Cerebellar cortex (tissue), 1 donor: ENCODE measurements around the gene HOXA11.

Experiments used
- DNase-seq: peaks from one replicate; pipeline ENCODE4 v3.0.0-alpha.2; 2015; ENCODE audit warnings: low spot score

HOXA11 gene

DNA sequence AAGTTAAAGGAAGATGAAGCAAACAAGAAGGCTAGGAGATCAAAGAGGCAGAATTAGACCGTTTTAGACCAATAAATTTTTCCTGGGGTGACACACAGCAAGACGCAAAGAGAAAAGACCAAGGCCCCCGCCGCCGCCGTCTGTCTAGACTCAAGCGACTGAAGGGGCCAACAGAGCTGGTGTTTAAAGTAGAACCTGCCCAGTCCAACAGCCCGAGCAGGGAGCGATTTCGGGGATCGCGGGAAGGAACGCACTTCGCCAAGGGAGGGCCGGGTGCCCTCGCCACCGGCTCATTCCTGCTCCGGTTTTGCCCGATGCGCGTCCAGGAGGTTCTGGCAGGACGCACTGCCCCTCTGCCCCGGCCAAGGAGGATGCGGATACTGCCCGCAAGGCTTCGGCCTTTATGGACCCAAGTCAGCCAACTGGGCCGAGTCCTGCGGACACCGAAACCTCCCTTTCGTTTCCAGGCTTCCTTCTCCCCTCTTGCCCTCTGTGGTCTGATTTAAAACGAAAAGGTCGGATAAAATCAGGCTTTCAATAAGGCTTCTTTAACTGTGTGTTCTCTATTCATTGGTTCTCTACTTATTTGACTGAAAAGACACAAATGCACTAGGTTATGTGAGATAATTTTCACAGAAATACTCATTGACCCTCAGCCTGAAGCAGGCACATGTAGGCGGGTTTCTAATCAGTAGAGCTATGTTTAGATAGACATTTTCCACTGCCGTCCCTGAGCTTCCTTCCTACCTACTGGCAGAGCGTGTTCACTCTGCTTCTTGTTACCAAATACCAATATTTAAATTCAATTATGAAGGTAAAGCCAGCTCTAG is 26.4 kb downstream of the HOXA11 start:
- no peak for DNase-seq

DNA sequence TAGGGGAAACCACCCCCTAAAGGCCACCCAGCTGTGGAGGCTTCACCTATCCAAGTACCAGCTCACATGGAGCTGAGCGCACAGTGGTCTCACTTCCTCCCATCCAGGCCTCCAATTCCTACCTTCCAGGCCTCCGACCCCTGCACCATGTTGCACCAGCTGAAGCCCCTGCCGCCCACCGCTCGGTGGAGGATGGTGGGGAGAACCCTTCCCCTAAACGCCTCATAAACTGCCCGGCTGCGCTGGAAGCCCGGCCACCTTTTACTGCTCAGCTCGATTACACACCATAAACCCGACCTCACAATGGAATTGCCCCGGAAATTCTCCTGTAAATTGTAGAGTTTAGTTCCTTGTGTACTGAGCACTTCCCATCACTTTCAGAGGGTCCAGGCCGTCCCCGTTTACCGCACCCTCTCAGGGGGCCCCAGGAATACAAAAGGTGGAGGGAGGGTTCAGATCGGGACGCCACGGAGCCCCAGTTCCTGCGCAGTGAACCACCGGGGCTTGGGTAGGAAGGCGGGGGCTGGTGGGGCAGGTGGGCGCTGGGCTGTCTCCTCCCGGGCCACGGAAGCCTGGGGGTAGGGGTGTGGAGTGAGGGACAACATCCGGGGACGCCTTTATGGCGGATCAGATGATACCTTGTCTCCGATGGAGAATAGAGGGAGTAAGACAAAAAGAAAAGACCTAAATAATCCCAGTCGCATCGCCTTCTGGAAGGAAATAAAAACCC is 27.2 kb downstream of the HOXA11 start:
- DNase-seq = no peak

DNA sequence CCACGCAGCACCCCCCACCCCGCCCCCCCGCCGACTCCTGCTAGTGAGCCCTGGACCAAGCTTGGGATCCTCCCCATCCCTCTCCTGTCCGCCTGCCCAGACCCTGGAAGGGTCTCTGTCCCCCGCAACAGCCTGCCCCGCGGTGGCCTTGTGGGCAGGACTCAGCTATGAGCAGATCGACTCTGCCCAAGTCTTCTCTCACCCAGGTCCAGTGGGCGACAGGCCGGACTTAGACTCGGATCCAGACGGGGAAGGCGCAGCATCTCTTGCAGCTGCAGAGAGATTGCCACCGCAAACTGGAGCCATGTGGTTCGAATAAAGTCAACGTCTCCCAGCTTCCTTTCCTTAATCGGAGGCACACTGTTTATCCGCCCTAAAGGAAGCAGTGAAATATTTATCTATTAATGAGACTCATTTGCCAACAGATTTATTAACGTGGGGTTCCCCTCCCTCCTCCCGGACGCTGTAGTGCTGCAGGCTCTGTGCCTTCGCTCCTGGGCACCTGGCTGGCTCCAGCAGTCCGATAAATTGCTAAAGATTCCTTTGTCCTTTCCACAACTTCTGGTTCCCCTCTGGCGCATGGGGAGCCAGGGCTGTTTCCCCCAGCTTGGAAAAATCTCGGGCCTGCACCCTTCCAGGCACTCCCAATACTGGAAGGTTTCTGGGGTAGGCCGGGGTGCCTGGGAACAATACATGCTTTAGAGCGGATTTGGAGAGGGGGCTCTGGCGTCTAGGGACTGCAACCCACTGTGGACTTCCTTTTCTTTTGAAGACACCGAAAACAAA is 27.9 kb downstream of the HOXA11 start:
- DNase-seq = no peak

DNA sequence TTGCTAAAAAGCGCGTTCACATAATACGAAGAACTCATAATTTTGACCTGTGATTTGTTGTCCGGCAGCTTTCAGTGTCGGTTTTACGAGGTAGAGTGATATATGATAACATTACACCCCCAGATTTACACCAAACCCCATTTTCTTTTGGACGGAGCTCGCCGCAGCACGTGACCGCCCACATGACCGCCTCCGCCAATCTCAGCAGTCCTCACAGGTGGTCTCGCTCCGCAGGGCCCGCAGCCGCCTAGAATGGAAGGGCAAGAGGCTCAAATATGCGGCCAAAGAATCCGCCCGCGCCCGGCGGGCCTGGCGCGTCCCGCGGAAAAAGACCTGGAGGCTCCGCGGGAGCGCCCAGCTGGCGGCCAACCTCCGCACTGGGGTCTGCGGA is 28.5 kb downstream of the HOXA11 start, which contains the start of gene HOXA7:
Gene HOXA7 (minus strand): TSS at position 168 of the 391 bp plus-strand sequence. CDS start 130 bp downstream, at position 38.
- DNase-seq = peak; percentile 70

DNA sequence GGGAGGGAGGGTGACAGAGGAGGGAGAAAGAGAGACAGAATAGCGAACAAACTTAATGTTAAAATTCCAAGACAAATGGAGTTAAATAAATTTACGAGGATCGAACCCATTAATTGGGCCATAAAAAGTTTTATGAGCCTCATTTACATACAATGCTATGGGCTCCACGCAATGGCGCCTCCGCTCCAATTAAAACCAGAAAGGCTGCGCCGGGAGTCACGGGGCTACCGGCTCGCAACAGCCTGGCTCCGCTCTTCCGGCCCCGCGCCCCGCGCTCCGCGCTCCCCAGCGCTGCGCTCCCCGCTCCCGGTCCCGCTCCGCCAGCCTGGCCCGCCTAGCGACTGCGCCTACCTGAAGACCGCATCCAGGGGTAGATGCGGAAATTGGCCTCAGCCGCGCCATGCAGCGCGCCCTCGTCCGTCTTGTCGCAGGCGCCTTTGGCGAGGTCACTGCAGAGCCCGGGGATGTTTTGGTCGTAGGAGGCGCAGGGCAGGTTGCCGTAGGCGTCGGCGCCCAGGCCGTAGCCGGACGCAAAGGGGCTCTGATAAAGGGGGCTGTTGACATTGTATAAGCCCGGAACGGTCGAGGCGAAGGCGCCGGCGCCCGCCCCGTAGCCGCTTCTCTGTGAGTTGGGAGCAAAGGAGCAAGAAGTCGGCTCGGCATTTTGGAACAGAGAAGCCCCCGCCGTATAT is 29.1 kb downstream of the HOXA11 start:
- DNase-seq = no peak

DNA sequence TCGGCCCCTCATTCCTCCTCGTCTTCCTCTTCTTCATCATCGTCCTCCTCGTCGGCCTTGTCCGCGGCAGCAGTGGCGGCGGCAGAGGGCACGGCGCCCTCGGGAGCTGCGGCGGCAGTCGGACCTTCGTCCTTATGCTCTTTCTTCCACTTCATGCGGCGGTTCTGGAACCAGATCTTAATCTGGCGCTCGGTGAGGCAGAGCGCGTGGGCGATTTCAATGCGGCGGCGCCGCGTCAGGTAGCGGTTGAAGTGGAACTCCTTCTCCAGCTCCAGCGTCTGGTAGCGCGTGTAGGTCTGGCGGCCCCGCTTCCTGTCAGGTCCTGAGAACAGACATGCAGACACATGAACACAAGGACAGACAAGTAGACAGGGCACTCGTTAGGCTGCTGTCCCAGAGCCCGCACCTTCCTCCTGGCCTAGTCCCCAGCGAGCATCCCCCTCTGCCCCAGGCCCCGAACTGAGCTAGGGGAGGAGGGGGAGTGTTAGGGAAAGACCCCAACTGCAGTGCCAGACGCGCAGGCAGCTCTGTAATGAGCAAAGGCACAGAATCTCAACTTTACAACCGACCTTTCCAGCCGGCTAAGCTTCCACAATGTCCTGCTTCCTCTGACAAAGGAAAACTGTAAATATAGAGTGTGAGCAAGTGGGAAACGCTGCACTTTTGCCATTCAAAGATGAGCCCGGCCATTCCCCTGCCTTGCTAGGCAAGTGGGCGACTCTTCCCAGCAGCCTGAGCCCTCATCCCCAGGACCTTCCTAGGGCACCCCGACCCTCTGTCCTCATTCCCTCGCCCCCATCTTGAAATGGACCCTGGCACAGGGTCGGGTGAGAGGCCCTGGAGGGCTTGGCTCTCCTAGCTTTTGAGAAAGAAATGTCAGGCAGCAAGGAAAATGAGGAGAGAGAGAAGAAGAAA is 29.9 kb downstream of the HOXA11 start:
- DNase-seq = no peak

DNA sequence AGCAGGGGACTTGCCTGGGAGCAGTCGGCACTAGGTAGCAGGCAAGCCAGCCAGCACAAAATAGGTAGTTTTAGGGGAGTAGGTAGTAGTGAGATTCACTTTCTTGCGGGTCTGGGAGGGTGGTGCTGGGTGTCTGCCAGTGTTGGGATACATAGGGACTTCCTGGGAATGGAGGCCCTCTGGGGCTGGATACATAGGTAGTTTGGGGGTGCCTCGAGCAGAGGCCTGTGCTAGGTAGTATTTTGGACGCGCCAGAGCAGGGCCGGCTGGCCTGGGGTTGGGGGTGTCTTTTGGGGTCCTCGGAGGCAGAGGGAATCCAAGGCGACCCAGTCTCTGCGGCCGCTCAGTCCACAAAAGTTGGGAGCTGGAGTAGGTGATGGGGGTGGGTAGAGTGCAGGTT is 30.7 kb downstream of the HOXA11 start:
- no peak for DNase-seq

DNA sequence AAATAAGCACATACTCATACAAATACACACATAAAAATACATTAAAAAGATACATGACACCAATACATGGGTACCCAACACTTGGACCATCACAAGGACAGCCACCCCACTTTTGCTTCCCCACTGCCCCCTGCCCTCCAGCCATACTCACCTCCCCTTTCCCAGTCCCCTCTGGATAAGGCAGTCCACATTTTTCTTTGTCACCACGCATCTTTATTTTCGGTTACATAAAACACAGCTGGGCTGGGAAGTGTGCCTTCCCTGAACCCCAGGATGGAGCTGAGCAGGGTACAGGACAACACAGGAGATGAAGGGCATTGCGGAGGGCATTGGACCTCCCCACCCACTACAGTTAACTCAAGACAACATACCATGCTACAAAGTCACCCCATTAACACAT is 31.5 kb downstream of the HOXA11 start:
- DNase-seq = no peak

DNA sequence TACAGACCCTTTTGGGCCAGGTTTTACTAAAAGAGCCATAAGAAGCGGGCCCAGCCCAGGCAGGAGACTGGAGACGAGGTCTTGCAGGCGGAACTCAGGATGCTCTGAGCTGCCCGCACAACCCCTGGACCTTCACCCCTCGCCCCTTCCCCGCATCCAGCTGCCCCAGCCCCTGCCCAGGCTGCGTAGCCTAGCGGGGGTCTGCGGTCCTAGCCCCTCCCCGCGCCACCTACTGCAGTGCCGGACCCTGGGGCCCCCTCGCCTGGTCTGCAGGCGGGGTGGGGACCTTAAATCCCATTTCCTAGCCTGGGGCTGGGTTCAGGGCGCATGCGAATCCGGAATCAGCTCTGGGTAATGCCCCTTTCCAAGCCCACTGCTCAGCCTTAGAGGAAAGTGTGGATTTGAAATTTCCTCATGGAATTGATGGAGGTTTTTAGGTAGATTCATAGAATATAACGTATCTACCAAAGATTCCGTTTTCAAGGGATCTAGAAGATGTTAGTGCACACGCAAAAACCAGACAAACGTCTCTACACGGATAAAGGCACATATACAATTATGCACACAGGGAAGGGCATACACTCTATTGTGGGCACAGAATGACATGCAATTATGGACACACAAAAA is 32.1 kb downstream of the HOXA11 start:
- no peak for DNase-seq

DNA sequence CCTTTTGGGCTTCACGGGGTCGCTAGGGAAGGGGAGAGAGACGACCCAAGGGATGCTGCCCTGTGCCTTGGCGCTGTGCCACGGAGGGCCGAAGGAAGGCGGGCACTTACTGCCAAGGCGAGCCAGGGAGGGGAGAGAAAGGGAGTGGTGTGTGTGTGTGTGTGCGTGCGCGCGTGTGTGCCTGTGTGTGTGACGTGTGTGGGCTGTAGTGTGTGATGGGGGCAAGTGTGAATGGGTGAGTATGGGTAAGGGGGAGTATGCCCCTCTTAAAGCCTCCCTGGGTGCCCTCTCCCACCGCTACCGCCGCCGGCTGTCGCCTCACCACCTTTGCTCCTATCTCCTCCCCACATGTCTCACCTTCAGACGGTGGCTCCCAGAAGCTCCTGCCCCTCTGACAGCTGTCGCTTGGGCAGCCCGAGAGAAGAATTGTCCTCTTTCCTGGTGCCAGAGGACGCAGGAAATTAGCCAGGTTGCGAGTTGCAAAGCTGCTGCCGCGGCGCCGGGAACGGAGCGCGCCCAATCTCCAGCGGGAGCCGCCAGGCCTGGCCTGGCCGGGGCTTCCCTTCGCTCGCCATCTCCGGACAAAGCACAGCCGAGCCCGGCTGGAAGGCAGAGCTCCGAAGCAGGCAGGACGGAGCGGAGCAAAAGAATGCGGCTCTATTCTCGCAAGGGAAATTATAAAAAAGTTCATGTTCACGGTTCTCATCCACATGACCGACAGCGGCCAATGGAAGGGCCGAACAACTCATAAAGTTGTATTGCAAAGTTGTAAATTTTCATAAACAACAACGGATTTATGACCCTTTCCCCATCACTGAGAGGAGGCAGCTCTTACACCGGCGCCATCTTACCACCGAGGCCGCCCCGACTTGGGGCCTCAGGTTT is 32.9 kb downstream of the HOXA11 start, which contains the start of gene HOXA3:
Gene HOXA3 (minus strand): TSS at position 653 of the 885 bp plus-strand sequence. CDS start 41,943 bp downstream, outside the sequence.
- no peak for DNase-seq

DNA sequence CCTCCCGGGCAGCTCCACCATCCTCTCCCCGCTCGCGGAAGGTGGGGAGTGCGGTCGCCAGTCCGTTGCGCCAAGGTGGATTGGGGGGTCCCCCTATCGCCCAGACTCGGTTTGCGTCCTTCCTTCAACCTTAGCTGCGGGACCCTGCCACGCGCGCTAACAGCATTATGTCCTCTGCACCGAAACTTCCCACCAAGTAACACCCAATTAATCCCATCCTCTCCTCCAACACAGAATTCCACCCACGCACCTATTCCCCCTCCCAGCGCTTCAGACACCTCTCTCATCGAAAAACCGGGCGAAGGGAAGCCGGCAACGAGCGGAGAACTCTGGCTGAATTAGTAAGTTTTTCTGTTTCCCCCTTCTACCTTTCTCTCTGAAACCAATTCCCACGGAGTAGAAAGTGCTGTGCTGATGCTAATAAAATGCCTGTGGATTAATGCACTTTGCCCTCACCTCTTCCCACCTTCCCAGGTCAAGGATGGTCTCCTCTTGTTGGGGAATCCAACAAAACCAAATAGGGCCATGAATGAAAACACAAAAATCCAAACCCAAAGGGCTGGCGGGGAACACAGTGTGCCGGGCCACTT is 33.6 kb downstream of the HOXA11 start:
- no peak for DNase-seq

DNA sequence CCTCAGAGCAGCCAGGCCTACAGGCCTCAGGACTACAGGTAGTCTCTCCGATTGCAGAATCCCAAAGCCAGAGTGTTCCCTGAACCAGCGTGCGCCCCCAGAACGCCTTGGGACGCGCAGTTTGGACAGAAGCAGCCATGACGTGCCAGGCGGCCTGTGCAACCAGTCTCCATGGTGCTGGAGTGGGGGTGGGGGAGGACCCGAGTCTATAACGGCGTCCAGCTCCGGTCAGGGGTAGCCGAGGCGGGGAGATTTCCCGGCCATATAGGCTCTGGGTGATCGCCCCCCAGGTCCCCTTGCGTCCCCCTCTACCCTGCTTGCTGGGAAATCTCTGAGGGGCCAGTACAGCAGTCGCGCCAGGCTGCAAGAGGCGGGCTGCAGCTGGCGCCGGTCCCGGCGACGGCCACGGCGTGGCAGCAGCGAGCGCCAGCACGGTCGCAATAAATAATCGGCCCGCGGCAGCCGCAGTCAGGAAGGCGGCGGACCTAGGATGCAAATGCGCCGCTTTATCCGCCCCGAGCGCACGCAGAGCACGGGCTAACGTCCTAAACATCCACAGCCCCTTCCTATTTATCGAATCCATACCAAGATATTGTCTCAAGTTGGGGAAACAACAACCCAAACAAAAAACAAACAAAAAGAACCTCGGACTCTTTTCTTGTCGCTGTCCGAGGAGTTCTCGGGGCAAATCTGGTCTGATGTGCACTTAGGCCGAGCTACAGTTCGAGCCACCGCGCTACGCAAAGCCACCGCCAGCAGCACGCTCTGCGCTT is 34.3 kb downstream of the HOXA11 start:
- no peak for DNase-seq

DNA sequence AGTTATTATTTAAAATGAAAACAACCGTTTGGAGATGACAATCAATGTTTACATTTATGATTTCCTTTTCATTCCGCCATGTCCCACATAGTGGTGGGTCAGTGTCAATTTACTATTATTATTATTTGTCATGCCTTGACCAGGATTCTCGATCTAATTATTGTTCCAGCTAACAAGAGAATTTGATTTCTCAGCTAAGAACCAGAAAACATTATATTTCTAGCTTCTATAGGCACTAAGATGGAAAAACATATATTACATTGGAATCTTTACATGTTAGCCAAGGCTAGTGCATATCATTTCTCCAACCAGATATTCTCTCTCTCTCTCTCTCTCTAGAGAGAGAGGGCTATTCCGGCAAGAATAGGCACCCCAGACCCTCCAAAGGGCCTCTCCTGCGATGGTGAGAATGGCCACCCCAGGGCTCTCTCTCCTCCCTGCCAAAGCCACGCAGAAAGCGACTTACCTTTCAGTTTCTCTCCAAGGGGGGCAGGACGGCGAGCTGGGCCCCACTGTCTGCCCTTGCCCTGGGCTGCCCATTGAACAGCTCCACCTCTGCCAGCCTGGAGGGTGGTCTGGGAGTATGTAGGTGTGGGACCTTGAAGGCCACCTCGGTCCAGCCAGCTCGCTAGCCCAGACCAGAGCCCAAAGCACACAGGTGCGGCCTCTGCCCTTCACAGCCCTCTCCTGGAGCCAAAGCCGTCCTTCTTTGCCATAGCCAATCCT is 35.0 kb downstream of the HOXA11 start:
- no peak for DNase-seq

DNA sequence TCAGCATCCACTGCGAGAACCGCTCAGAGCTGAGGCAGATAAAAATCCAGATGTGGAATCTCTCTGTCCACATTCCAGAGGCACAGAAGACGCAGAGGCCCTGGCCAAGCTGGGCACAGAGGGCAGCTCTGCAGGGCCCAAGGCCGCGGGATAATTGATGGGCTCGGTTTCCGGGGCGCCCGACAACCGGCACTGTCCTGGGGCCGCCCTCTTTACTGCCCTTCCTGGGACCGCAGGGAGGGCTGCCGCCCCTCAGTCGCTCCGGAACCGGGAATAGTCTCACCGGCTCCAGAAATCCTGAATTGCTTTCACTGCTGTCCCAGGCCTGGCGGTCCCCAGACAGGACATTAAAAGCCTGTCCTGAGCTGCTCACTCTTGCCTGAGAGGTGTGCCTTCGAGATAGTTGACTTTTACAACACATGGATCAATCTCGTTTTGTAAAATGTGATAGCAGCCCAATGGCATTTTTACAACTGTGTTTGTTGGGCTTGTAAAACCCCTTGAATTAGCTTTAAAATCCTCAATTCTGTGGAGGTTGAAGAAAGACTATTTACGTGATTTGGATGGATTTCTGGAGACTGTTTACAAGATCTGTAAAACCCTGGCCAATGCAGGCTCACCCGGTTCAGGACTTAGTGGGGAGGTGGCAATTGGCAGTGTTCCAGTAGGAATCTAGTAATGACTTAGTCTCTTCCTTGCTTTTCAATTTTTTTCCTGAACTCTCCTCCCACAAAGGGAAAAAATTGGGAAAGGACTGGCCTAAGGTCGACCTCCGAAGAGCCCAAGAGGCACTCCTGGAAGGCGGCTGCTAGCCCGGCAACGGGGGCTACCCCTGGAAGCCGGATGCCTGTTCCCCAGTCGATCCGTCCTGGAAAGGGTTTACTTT is 36.0 kb downstream of the HOXA11 start:
- no peak for DNase-seq

DNA sequence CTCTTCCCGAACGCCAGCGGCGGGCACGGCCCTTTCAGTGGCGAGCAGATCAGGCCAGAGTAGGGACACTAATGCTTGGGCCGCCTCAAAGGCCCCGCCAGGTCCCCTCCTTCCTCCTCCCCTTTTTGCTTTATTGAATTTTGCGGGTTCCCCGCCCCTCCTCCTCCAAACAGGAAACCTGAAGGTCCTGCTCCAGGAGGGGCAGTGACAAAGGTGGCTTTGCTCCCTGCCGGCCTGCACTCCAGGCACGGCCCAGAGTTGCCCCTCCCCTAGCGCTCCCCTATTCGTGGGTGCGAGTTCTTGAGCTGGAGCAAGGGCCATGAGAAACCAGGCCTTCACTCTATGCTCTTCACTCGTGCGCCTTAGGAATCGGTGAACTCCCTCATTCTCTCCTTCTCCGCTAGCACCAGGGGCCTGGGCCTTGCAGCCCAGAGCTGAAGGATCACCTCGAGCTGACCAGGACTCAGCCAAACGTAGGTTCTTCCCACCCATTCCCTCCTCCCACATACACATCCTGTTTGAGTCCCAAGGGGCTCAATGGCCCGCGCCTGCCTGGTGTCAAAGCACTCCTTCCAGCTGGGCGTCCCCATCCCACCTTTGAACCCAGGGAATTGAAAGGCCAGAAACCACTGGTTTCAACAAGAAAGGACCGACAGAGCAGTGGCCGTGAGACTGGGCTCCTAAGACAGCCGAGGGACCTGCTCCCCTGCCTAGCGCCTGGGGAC is 36.8 kb downstream of the HOXA11 start:
- no peak for DNase-seq
